PC-9 (cell line): ENCODE data around the gene OBI1. TPM values are rescaled to one million over a fixed set of nuclear protein-coding genes. Genes with fewer than 3 reads are reported as not detected.

Experiments used
- BruUV-seq: library from RNA; stranded (reverse); fragments of 400-500 nt; replicated peaks from 2 replicates; lab custom pipeline; 2021; lab: Mats Ljungman, UMichigan
- CTCF ChIA-PET: fragments of 300-600 bp; sonication (Branson Sonifier 250); formaldehyde crosslinking; loops from one replicate; lab custom pipeline; 2022; ENCODE audit warnings: antibody characterized with exemption; lab: Charles Lee
- POLR2A ChIA-PET: fragments of 300-600 bp; sonication (Branson Sonifier 250); formaldehyde crosslinking; loops from one replicate; lab custom pipeline; 2022; ENCODE audit warnings: antibody characterized with exemption; ENCODE audit not compliant: unreplicated experiment; lab: Charles Lee
- DNase-seq, 2 experiments: peaks; one replicate each; pipeline versions ENCODE4 v3.0.0 to v3.0.0-alpha.2; 2015 to 2022; ENCODE audit warnings: mixed read lengths in 1 of 2
- H2AFZ ChIP-seq: fragments of 200-600 bp; sonication (generic); 2 replicates; pipeline ENCODE4 v1.8.1; 2017; ENCODE audit warnings: antibody characterized with exemption
- H3F3A ChIP-seq: fragments of 200-600 bp; sonication (generic); 2 replicates; pipeline ENCODE4 v1.8.1; 2017; ENCODE audit warnings: antibody characterized with exemption, mild to moderate bottlenecking, low read depth; ENCODE audit not compliant: insufficient read depth
- H3K27ac ChIP-seq: fragments of 200-600 bp; sonication (generic); 2 replicates; pipeline ENCODE4 v1.6.1; 2016; ENCODE audit warnings: mixed run types
- H3K27me3 ChIP-seq: fragments of 200-600 bp; sonication (generic); 2 replicates; pipeline ENCODE4 v1.6.1; 2016; ENCODE audit warnings: low read depth, mixed run types; ENCODE audit not compliant: insufficient read depth
- H3K36me3 ChIP-seq: fragments of 200-600 bp; sonication (generic); 2 replicates; pipeline ENCODE4 v1.6.1; 2016; ENCODE audit warnings: low read depth, mixed run types
- H3K4me1 ChIP-seq: fragments of 200-600 bp; sonication (generic); replicated peaks from 2 replicates; pipeline ENCODE4 v1.6.1; 2016; ENCODE audit warnings: mixed run types; ENCODE audit not compliant: insufficient read depth
- H3K4me2 ChIP-seq: fragments of 200-600 bp; sonication (generic); 2 replicates; pipeline ENCODE4 v1.6.1; 2017; ENCODE audit warnings: mixed run types
- H3K4me3 ChIP-seq: fragments of 200-600 bp; sonication (generic); 2 replicates; pipeline ENCODE4 v1.6.1; 2016; ENCODE audit warnings: mixed run types
- H3K79me2 ChIP-seq: fragments of 200-600 bp; sonication (generic); 2 replicates; pipeline ENCODE4 v1.6.1; 2017; ENCODE audit warnings: low read depth, mixed run types
- H3K9me2 ChIP-seq: fragments of 200-600 bp; sonication (generic); 2 replicates; pipeline ENCODE4 v1.8.1; 2017; ENCODE audit warnings: mild to moderate bottlenecking; ENCODE audit not compliant: insufficient read depth
- H3K9me3 ChIP-seq: fragments of 200-600 bp; sonication (generic); 2 replicates; pipeline ENCODE4 v1.8.1; 2016; ENCODE audit warnings: low read depth; ENCODE audit not compliant: insufficient read depth
- H4K20me1 ChIP-seq: fragments of 200-600 bp; sonication (generic); 2 replicates; pipeline ENCODE4 v1.8.1; 2017; ENCODE audit not compliant: insufficient read depth
- CTCF ChIP-seq: fragments of 200-600 bp; sonication (generic); conservative IDR thresholded peaks from 2 replicates; pipeline ENCODE4 v1.6.1; 2017; ENCODE audit warnings: mixed run types, antibody characterized with exemption, mild to moderate bottlenecking, moderate library complexity
- EZH2 ChIP-seq: fragments of 200-600 bp; sonication (generic); IDR thresholded peaks from 2 replicates; pipeline ENCODE4 v1.8.0; 2017; ENCODE audit warnings: antibody characterized with exemption, low read depth
- intact Hi-C: fragments of 100-400 bp; cut with micrococcal nuclease; formaldehyde crosslinking; loops from one replicate; pipeline ENCODE4 v1.10.0; 2022; ENCODE audit not compliant: unreplicated experiment
- total RNA-seq: library from RNA; stranded (reverse); gene quantifications from 2 replicates; pipeline ENCODE4 v1.2.3, GENCODE V29; 2021

Gene OBI1
- total RNA-seq, 1 experiment from 2014 or later: 11.9 TPM

GRCh38 chr13:78602561-78603239 lies 56.3 kb downstream of the OBI1 start:
- BruUV-seq: no TSS peak
- H3K27me3 ChIP-seq: no peaks in the 10 kb centered on the region

GRCh38 chr13:78601874-78602560 lies 56.9 kb downstream of the OBI1 start:
- Histone ChIP-seq H3K79me2 (no peaks in the 10 kb centered on the region), H3K4me2 (no peak overlapping the region), H3K27ac (no peak overlapping the region), H3F3A (no peaks in the 10 kb centered on the region), H3K9me3 (no peaks in the 10 kb centered on the region), H3K36me3 (no peaks in the 10 kb centered on the region), H3K4me3 (no peak overlapping the region), H3K9me2 (no peaks in the 10 kb centered on the region), H4K20me1 (no peaks in the 10 kb centered on the region), H2AFZ (no peak overlapping the region), H3K27me3 (no peaks in the 10 kb centered on the region), H3K4me1 (no peaks in the 10 kb centered on the region)
- DNase-seq: no peak
- CTCF ChIA-PET: no interaction called here
- intact Hi-C loops: no loop called here
- no peak for TF ChIP-seq CTCF
- TF ChIP-seq EZH2: no peak
- no TSS peak for BruUV-seq
- POLR2A ChIA-PET: no interaction called here

More at GRCh38 chr13:78602561-78603239, 56.3 kb downstream of the OBI1 start:
- Histone ChIP-seq H3F3A (no peaks in the 10 kb centered on the region), H3K27ac (no peak overlapping the region), H3K4me3 (no peak overlapping the region), H3K4me1 (no peaks in the 10 kb centered on the region), H3K36me3 (no peaks in the 10 kb centered on the region), H3K79me2 (no peaks in the 10 kb centered on the region), H3K9me3 (no peaks in the 10 kb centered on the region), H3K4me2 (no peak overlapping the region), H2AFZ (no peak overlapping the region), H3K9me2 (no peaks in the 10 kb centered on the region), H4K20me1 (no peaks in the 10 kb centered on the region)
- no peak for DNase-seq
- CTCF ChIA-PET: no interaction called here
- intact Hi-C loops: no loop called here
- TF ChIP-seq CTCF (no peak), EZH2 (no peak)
- POLR2A ChIA-PET: no interaction called here

- ChIA-PET CTCF (no interaction called here), POLR2A (no interaction called here)
- H3K4me2 ChIP-seq: no peak overlapping the region
- H4K20me1 ChIP-seq: no peaks in the 10 kb centered on the region
- H3K27ac ChIP-seq: no peak overlapping the region
- DNase-seq: no peak
- BruUV-seq: no TSS peak
- TF ChIP-seq CTCF (no peak), EZH2 (no peak)
- intact Hi-C loops: no loop called here
- H3K4me1 ChIP-seq: no peaks in the 10 kb centered on the region
- H3K36me3 ChIP-seq: no peaks in the 10 kb centered on the region
- no peaks in the 10 kb centered on the region for H3K27me3 ChIP-seq
- H3K79me2 ChIP-seq: no peaks in the 10 kb centered on the region
- no peaks in the 10 kb centered on the region for H3F3A ChIP-seq
- no peaks in the 10 kb centered on the region for H3K9me3 ChIP-seq
- H3K9me2 ChIP-seq: no peaks in the 10 kb centered on the region
- no peak overlapping the region for H3K4me3 ChIP-seq
- H2AFZ ChIP-seq: no peak overlapping the region
These were observed 57.7 kb downstream of the OBI1 start for GRCh38 chr13:78601124-78601873.
